Fibroblast of lung (primary cell): ENCODE measurements around the gene GPAM. TPM values are rescaled to one million over a fixed set of nuclear protein-coding genes. Genes with fewer than 3 reads are reported as not detected.

ENCODE experiments used
- DNase-seq, 2 donors: peaks; one replicate each; pipeline versions ENCODE4 v3.0.0 to v3.0.0-alpha.2; 2010; ENCODE audit warnings: low read depth in 2 of 2
- H2AFZ ChIP-seq: 2 replicates; pipeline ENCODE4 v1.5.1; 2012; ENCODE audit warnings: low read length, control low read depth, inconsistent platforms
- H3K27ac ChIP-seq: 2 replicates; pipeline ENCODE4 v1.5.1; 2011; ENCODE audit warnings: low read length, control low read depth; ENCODE audit not compliant: insufficient read depth
- H3K27me3 ChIP-seq: 2 replicates; pipeline ENCODE4 v1.5.1; 2011; ENCODE audit warnings: mild to moderate bottlenecking, low read length; ENCODE audit not compliant: control insufficient read depth, insufficient read depth
- H3K36me3 ChIP-seq: 2 replicates; pipeline ENCODE4 v1.5.1; 2011; ENCODE audit warnings: low read length; ENCODE audit not compliant: control insufficient read depth, insufficient read depth
- H3K4me1 ChIP-seq: 2 replicates; pipeline ENCODE4 v1.5.1; 2011; ENCODE audit warnings: low read length; ENCODE audit not compliant: control insufficient read depth, insufficient read depth; ENCODE audit errors: extremely low read depth
- H3K4me2 ChIP-seq: 2 replicates; pipeline ENCODE4 v1.5.1; 2011; ENCODE audit warnings: low read length, control low read depth; ENCODE audit not compliant: insufficient read depth; ENCODE audit errors: extremely low read depth
- H3K4me3 ChIP-seq, 4 experiments: fragments of 200-600 bp in 1 of 4; sonication (generic) in 1 of 4; replicated peaks in 1 of 4; 2 replicates each; pipeline ENCODE4 v1.5.1; 2011 to 2016; ENCODE audit warnings: low read length in 4 of 4, low read depth in 3 of 4, mild to moderate bottlenecking in 3 of 4, control low read depth in 2 of 4, inconsistent platforms in 1 of 4, mixed read lengths in 1 of 4; ENCODE audit not compliant: insufficient read depth in 1 of 4; ENCODE audit errors: control extremely low read depth in 1 of 4
- H3K79me2 ChIP-seq: 2 replicates; pipeline ENCODE4 v1.5.1; 2012; ENCODE audit warnings: mild to moderate bottlenecking, low read length, inconsistent platforms; ENCODE audit not compliant: control insufficient read depth, insufficient read depth
- H3K9ac ChIP-seq: 2 replicates; pipeline ENCODE4 v1.5.1; 2011; ENCODE audit warnings: mild to moderate bottlenecking, low read length, control low read depth; ENCODE audit not compliant: insufficient read depth
- H3K9me3 ChIP-seq: 2 replicates; pipeline ENCODE4 v1.5.1; 2012; ENCODE audit warnings: low read depth, low read length; ENCODE audit not compliant: control insufficient read depth, insufficient read depth
- H4K20me1 ChIP-seq: 2 replicates; pipeline ENCODE4 v1.5.1; 2011; ENCODE audit warnings: low read length; ENCODE audit not compliant: control insufficient read depth, insufficient read depth; ENCODE audit errors: extremely low read depth
- CTCF ChIP-seq, 2 donors: IDR thresholded peaks in 1 of 2; conservative IDR thresholded peaks in 1 of 2; 1 replicate in 1 of 2; 2 replicates in 1 of 2; pipeline ENCODE4 v1.5.1; 2011 to 2012; ENCODE audit warnings: low read length in 2 of 2, control low read depth in 1 of 2, inconsistent platforms in 1 of 2, low read depth in 1 of 2, mild to moderate bottlenecking in 1 of 2
- EZH2 ChIP-seq: IDR thresholded peaks from 2 replicates; pipeline ENCODE4 v1.5.1; 2012; ENCODE audit warnings: low read length, control low read depth, mild to moderate bottlenecking; ENCODE audit errors: missing control alignments
- polyA plus RNA-seq, 2 donors: library from polyadenylated mRNA; depleted of rRNA in 1 of 2; stranded (reverse) in 1 of 2; unstranded in 1 of 2; fragments of >200 nt; gene quantifications; 2 replicates each; pipeline ENCODE4 v1.2.1, GENCODE V29; 2011 to 2012; ENCODE audit warnings: missing spikeins in 1 of 2
- total RNA-seq: library from RNA; depleted of rRNA; stranded (reverse); fragments of >200 nt; gene quantifications from 2 replicates; pipeline ENCODE4 v1.2.1, GENCODE V29; 2014

The GPAM gene
- total and polyA plus RNA-seq, 2 donors (not counting 1 experiment from before 2014, with no cell fraction given), result 10.1 to 17.0 TPM

- no peak for DNase-seq
- Histone ChIP-seq H3K27me3 (no peaks in the 10 kb centered on the region), H3K79me2 (peaks cover 3% of the 10 kb centered on the region), H3K27ac (no peak overlapping the region), H3K4me2 (peak overlapping the region; percentile 98), H3K9ac (no peak overlapping the region), H3K4me3 (peak overlapping the region; percentile 90 to 96 (median 93)), H3K9me3 (no peaks in the 10 kb centered on the region), H3K4me1 (no peaks in the 10 kb centered on the region), H3K36me3 (no peaks in the 10 kb centered on the region), H4K20me1 (no peaks in the 10 kb centered on the region), H2AFZ (peak overlapping the region; percentile 21)
- TF ChIP-seq EZH2 (no peak), CTCF (conservative IDR thresholded peaks at IDR 0.05 in 1 of 2, IDR thresholded peaks at IDR 0.05 in 1 of 2; ENCODE audit: low read depth in 1 of 2, low read length in 2 of 2) (no peak)
Measured at GRCh38 chr10:112184379-112184778, 814 bp upstream of the GPAM start.

GRCh38 chr10:112184052-112184371, 447 bp upstream of the GPAM start:
- peak overlapping the region; percentile 89 for H3K27ac ChIP-seq
- DNase-seq, result no peak
- peak overlapping the region; percentile 74 for H3K9ac ChIP-seq
- H3K36me3 ChIP-seq, result no peaks in the 10 kb centered on the region
- TF ChIP-seq EZH2, result no peak
- TF ChIP-seq CTCF (conservative IDR thresholded peaks at IDR 0.05 in 1 of 2, IDR thresholded peaks at IDR 0.05 in 1 of 2; ENCODE audit: low read depth in 1 of 2, low read length in 2 of 2), result no peak
- H3K9me3 ChIP-seq, result no peaks in the 10 kb centered on the region
- peak overlapping the region; percentile 90 to 96 (median 93) for H3K4me3 ChIP-seq
- H3K79me2 ChIP-seq, result peaks cover 3% of the 10 kb centered on the region
- no peaks in the 10 kb centered on the region for H3K4me1 ChIP-seq
- peak overlapping the region; percentile 100 for H2AFZ ChIP-seq
- H3K27me3 ChIP-seq, result no peaks in the 10 kb centered on the region
- H4K20me1 ChIP-seq, result no peaks in the 10 kb centered on the region
- H3K4me2 ChIP-seq, result peak overlapping the region; percentile 98

GRCh38 chr10:112182784-112183328, 709 bp downstream of the GPAM start:
- no peaks in the 10 kb centered on the region for H3K4me1 ChIP-seq
- no peaks in the 10 kb centered on the region for H3K27me3 ChIP-seq
- H3K4me3 ChIP-seq, result peak overlapping the region; percentile 90 to 96 (median 93)

More at GRCh38 chr10:112182784-112183328, 709 bp downstream of the GPAM start:
- Histone ChIP-seq H4K20me1 (no peaks in the 10 kb centered on the region), H3K9me3 (no peaks in the 10 kb centered on the region), H3K36me3 (no peaks in the 10 kb centered on the region), H3K79me2 (peaks cover 3% of the 10 kb centered on the region), H3K9ac (peak overlapping the region; percentile 74), H3K27ac (peak overlapping the region; percentile 89), H2AFZ (peak overlapping the region; percentile 95), H3K4me2 (peak overlapping the region; percentile 83)
- TF ChIP-seq EZH2, result no peak
- no peak for TF ChIP-seq CTCF (conservative IDR thresholded peaks at IDR 0.05 in 1 of 2, IDR thresholded peaks at IDR 0.05 in 1 of 2; ENCODE audit: low read depth in 1 of 2, low read length in 2 of 2)
- peak in 1 of 2 donors; percentile 1 for DNase-seq
